HG03354 (cell line): ENCODE data around the gene RNF115.
A peak's percentile ranks its signal among the peaks of the same experiment; 100 is the strongest.
"Not testable (repeated sequence)": the region's sequence is repeated elsewhere in the genome, so short reads cannot be mapped to it uniquely, and the experiment has no call there.

Source experiments
- ATAC-seq: cut with Tn5 transposase; IDR thresholded peaks from one replicate; pipeline ENCODE4 v1.9.1; 2021; ENCODE audit warnings: mild to moderate bottlenecking; ENCODE audit not compliant: unreplicated experiment, poor library complexity, severe bottlenecking

RNF115 gene

DNA sequence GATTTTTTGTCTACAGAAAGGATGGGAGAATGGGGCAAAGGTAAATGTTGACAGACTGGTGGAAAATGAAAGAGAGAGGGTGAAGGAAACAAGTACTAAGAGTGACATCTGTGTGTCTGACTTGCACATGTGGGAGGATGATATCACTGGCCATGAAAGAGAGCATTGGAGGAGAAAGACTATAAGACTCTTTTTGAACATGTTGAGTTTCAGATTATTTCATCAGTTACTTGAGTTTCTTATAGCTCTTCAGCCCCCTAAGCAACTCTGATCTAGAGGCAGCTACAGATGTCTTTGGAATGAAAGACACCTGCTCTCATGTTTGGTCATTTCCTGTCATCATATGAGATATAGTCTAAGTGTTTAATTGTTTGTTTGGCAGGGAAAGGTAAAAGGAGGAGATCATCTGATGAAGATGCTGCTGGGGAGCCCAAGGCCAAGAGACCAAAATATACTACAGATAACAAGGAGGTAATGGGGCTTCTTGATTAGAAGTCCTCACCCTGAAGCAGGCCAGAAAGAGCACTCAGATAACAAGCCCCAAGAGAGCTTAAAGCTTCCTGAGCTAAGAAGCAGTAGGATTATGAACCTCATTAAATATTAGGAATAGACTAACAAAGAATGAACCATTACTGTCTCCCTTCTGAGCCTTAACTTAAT lies 4.6 kb upstream of the RNF115 start:
- peak; percentile 39 for ATAC-seq

DNA sequence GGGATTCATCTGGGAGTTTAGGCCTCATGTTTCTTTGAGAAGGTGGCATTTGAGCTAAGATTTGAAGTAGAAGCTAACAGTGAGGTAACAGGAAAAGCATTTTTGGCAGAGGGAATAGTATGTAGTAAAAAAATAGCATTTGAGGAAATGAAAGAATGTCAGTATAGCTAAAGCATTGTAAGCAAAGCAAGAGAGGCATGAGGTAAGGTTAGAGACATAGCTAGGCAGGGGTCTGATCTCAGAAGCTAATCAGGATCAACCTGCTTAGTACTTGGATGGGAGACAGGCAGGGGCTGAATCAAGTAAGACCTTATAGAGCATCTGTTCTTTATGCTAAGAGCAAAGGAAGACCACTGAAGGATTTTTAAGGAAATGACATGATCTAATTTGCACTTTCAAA lies 4.1 kb upstream of the RNF115 start:
- ATAC-seq, result no peak

DNA sequence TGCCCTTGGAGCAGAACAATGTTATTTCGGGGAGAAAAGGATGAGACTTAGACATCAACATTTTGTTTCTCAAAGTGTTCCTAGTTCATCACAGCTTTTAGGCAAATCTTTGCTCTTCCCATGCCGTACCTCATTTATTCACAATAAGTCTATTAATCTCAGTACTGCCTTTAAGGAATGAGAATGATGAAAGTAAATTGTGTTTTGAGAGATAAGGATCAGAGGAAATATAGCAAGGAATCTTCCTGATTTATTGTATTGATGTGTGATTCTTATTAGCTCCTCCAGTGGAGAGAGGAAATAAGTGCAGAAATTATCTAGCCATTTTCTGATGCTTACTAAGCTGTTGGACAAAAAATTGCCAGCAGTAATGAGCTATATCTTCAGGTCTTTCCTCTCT lies 2.1 kb upstream of the RNF115 start:
- ATAC-seq, result no peak

DNA sequence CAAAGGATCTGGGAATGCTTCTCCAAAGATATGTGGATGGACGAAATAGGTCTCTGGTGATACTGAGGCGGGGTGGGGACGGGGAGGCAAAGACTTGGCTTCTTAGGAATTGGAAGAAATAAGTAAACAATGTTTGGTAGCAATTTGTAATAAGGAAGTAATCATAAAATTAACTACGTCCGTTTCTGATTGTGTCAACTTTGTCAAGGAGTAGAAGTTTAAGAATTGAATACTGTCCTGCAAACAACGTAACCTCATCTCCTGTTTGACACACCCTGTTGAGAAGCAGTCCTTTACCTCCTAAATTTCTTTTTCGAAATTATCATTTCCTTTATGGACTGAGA lies 576 bp upstream of the RNF115 start:
- ATAC-seq, result no peak

DNA sequence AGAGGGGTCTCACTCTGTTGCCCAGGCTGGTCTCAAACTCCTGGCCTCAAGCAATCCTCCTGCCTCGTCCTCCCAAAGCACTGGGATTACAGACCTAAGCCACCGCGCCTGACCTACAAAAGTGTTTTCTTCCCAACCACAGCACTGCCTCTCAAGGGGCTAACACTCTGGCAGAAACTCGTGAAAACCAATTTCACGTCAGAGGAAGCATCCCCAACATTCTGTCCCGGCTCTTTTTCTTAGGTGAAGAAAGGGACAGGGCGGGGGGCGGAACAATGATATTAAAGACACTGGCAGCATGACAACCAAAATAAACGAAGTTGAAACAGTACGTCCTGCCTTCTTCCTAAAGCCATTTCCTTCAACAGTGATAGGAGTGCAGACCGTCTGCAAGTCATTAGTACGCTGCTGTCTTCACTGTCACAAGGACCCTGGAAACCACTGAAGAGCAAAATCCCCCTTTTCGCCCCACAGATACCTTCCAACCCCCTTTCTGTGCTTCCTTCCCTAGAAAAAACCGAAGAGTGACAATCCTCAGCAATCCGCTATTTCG lies 1.0 kb downstream of the RNF115 start:
- ATAC-seq, result not testable (repeated sequence)

DNA sequence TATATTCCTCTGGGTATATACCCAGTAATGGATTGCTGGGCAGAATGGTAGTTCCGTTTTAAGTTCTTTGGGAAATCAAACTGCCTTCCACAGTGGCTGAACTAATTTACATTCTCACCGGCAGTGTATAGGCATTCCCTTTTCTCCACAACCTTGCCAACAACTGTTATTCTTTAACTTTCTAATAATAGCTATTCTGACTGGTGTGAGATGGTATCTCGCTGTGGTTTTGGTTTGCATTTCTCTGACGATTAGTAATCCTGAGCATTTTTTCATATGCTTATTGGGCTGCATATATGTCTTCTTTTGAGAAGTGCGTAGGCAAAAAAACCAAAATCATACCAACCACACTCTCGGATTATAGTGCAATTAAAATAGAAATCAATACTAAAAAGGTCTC lies 5.8 kb downstream of the RNF115 start:
- ATAC-seq, result not testable (repeated sequence)

DNA sequence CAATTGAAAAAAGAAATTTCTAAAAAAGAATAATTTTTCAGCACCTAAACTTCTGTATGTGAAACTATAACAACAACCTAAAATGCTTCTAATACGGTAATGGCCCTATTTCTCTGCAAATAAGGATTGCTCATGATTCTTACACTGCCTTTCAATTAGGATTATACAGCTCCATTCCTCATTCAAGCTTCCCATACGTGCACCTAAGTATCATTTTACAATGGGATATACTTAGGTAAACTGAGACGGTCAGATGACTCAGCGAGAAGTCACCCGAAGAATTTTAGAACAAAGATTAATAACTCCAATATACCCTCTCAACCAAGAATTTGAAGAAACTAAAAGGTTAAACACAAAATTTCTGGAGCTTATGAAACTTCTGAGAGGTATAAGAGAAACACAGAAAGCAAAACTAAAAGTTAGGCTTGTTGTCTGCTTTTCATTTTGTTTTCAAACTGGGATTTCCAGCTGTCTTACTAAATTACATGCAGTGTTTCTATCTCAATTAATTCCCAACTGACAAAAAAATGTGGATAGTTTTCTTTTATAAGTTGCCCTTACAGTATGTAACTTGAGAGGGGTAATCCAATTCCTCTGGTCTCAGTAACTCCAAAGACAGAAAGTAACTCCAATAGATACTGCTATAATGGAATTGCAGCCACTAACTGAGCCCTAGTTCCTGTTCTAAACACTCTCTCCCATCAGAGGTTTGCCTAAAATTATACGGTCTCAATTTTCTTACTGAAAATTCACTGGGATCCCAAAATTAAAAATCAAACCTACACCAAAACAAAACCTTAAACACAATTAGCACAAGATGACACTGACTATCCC lies 10.7 kb downstream of the RNF115 start:
- ATAC-seq, result not testable (repeated sequence)

DNA sequence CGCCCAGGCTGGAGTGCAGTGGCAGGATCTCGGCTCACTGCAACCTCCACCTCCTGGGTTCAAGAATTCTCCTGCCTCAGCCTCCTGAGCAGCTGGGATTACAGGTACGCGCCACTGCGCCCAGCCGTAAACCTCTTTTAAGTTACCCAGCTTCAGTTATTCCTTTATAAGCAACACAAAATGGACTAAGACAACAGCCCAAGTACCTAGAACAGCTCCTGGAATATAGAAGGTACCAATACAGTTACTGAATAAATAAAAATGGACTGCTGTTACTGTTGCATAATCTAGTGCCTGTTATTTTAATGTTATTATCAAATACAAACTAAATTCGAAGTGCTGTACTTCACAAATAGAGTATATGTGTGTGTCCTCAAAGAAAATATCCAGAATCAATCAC lies 17.1 kb downstream of the RNF115 start:
- no peak for ATAC-seq

DNA sequence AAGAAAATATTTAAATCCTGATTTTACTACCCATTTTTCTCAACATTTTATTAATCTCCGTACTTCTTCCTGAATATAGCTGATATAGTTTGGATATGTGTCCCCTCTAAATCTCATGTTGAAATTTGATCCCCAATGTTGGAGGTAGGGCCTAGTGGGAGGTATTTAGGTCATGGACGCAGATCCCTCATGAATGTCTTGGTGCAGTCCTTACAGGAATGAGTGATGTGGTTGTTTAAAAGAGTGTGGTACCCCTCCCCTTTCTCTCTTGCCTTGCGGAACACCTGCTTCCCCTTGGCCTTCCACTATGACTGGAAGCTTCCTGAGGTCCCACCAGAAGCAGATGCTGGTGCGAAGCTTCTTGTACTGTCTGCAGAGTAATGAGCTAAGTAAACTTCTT lies 17.5 kb downstream of the RNF115 start:
- ATAC-seq, result no peak

DNA sequence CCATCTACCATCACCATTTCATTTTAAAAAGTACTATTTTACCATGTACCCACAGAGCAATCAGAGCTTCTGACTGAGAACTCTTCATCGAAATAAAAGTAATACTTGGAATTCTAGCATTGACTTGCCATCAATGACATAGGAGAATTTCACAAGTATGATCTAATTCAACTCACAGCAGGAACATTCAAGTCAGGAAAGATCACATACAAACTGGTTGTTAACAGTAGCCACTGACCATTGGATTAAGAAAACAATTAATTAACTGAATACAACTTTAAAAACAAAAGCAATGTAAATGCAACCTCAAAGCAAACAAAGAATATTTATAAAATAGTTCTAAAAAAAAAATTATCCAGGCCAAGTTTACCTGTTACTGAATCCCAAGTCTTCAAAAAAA lies 18.8 kb downstream of the RNF115 start:
- ATAC-seq, result no peak

DNA sequence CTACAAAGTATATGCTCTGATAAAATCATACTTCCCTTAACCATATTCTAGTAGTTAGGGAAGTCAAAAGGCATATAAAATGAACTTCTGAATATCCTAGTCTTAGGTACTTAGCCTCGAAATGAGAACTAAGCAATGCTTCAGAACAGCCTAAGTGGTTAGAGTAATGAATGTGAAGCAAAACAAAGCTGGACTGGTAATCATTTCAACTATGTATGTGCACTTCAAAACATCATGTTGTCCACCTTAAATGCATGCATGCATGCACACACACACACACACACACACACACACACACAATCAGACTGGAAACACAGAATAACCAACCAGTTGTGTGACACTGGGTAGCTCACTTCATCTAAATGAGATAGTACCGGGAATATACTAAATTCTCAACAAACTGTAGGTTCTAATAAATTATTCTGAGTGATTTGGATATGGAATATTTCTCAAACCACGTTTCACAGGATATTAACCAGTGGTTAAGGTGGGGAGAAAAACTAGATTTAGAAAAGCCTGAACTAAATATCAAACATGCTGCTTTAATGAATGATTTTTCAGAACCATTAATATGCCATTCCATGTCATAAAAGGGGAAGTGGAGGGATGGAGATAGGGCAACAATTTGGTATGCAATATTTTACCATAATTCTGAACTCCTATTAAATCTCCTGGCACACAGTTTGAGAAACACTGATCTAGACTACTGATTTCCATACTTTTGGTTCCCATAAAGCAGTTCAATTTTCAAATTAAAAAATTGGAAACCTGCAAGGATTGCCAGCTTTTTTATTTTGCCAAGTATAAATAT lies 19.5 kb downstream of the RNF115 start:
- no peak for ATAC-seq

DNA sequence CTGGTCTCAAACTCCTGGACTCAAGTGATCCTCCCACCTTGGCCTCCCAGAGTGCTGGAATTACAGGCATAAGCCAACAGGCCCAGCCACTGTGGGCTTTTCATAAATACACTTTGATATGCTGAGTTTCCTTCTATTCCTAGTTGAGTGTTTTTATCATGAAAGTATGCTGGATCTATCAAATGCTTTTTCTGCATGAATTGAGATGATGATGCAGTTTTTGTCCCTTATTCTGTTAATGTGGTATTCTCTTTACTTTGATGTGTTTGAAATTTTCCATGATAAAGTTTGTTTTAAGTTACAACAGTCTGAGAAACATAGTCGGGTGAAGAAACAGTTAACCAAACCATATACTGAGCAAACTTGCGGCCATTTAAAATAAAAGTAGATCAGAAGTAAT lies 24.1 kb downstream of the RNF115 start:
- no peak for ATAC-seq

DNA sequence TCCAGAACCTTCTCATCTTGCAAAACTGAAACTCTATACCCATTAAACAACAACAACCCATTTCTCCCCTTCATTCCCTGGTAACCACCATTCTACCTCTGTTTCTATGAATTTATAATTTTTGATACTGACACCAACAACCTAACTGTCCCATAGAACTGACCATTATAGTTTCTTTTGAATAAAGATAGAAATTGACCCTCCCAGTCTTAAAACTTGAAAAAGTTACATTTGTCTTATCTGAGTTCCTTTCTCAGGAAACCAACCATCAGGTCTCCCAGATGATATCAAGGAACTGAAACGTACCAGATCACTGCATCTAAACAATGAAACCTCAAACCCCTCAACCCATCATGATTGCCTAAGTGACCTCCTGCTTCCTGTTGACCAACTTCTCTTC lies 27.1 kb downstream of the RNF115 start:
- ATAC-seq, result no peak

DNA sequence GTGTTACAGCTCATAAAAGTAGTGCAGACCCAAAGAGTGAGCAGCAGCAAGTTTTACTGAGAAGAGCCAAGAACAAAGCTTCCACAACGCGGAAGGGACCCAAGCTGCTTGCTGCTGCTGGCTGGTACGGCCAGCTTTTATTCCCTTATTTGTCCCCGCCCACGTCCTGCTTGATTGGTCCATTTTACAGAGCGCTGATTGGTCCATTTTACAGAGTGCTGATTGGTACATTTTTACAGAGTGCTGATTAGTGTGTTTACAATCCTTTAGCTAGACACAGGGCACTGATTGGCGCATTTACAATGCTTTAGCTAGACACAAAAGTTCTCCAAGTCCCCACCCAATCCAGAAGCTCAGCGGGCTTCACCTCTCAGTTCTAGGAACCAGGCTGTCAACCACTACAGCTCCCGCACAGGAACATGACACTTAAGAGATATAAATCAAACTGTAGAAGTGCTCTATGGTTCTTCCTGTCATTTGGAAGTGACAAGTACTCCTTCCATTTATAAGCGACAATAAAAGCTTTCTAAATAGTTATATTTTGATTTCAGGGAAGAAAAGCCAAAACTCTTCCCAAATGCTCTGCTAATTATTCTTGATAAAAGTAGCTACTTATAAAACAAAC lies 28.5 kb downstream of the RNF115 start:
- ATAC-seq, result no peak

DNA sequence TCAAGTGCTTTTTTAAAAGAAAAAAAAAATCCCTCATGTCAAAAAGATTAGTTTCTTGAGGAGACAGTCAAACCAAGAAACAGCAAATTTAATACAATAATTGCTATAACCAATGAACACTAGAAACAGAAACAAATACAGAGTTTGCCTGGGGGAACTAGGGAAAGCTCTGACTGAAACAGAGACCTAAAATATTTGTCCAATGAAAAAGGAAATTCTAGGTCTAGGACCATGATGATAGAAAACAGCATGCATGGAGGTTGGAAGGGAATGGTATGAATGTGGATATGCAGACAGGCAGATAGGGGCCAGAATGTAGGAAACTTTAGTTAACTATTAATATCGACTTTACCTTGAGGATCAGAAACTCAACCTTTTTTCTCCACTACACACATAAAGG lies 31.4 kb downstream of the RNF115 start:
- no peak for ATAC-seq

DNA sequence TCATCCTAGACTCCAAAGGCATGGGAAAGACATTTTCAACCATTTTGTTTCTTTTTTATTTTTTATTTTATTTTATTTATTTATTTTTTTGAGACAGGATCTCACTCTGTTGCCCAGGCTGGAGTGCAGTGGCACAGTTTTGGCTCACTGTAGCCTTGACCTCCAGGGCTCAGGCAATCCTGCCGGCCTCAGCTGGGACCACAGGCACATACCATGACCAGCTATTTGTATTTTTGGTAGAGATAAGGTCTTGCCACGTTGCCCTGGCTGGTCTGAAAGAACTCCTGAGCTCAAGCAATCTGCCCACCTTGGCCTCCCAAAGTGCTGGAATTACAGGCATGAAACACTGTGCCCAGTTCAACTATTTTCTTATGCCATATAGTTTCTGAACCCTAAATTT lies 32.0 kb downstream of the RNF115 start:
- ATAC-seq, result not testable (repeated sequence)

DNA sequence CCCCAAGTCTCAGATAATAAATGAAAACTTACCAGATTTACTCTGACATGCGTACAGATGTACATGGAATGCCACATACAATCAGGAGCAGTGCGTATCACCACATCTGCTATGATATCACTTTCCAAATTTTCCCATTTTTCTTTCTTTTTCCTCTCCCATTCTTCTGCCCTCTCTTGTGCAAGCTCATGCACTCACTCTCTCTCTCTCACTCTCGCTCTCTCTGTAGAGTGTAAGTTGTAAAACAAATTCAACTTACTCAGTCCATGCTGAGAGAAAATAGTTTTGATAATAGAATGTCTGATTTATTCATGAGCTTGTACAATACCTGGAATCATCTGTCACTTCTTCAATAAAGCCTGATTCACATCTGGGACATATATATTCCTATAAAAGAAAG lies 35.3 kb downstream of the RNF115 start:
- no peak for ATAC-seq

DNA sequence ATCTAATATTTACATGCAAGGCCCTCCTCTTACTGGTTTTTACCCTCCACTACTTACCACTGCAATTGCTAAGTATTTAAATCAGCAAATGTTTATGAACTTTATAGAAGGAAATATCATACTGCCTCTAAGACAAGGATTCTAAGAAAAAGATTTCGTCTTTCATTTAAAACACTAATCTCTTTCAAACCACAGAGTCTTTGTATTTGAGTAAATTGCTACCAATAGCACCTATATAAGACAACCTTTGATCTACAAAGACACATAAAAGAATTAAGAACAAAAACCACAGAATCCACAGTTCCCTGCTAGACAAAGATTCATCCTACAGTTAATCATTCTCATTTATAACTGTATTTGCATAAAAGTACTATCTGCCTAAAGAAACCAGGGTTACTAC lies 37.6 kb downstream of the RNF115 start:
- ATAC-seq, result no peak

DNA sequence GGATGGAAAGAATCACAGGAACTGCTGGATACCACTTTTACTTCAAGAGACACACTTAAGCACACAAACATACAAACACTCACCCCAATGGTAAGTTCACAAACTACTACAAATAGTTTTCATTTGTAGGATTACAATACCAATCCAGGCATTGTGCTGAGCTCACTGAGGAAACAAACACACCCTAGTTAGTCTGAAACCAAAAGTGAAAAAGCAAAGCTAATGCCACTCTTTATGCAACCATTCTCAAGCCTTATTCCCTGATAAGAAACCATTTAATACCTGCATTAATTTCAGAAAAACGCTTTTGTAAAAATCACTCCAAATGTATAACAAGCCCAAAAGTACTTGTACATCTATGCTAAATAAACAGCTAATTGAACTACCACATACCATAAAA lies 38.3 kb downstream of the RNF115 start:
- ATAC-seq, result no peak

DNA sequence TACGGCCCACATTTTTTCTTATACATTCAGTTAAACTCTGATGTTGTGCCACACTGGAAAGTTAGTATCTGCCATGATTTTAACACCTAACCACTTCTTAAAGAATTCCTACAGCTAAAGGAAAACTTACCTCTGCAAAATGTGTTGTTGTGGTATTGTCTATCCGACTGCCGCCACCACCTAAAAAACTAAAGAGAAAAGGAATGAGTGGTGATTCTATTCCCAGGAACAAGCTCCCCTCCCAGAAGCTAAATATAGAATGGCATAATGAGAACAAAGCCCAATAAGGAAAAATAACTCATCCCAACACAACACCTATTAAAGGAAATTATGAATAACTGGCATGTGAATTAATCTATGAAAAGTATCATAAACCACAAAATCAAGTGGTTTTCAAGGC lies 39.5 kb downstream of the RNF115 start:
- no peak for ATAC-seq
